HepG2 (cell line): ENCODE results near the gene OR52B2. TPM values are rescaled to one million over a fixed set of nuclear protein-coding genes. Genes with fewer than 3 reads are reported as not detected.

Experiments
- ATAC-seq: fragments of 200-7000 bp; cut with Tn5 transposase; 3 replicates; pipeline ENCODE4 v1.9.1; 2020; ENCODE audit warnings: mild to moderate bottlenecking, moderate library complexity
- BruUV-seq: library from RNA; stranded (reverse); fragments of 400-500 nt; replicated peaks from 2 replicates; lab custom pipeline; 2021; lab: Mats Ljungman, UMichigan
- CTCF ChIA-PET: fragments of 300-600 bp; formaldehyde crosslinking; extraction: SDS; loops from one replicate; lab custom pipeline; 2021; ENCODE audit warnings: low total read pairs, inconsistent platforms, low intra/inter-chr PET ratio; lab: Yijun Ruan, JAX
- POLR2A ChIA-PET: fragments of 350-600 bp; sonication (Branson Sonifier 250); formaldehyde crosslinking; loops from one replicate; lab custom pipeline; 2020; ENCODE audit warnings: antibody characterized with exemption, inconsistent platforms; lab: Yijun Ruan, JAX
- DNase-seq: peaks from one replicate; pipeline ENCODE4 v3.0.0-alpha.2; 2015; ENCODE audit warnings: low spot score
- FAIRE-seq: peaks from 3 replicates; lab custom pipeline; 2011; peaks lifted over from hg19 to GRCh38; lab: Jason Lieb, UNC
- H2AFZ ChIP-seq: one replicate; pipeline ENCODE4 v1.6.1; 2011; ENCODE audit warnings: low read length, inconsistent platforms
- H3K27ac ChIP-seq: fragments of 300-600 bp; 3 replicates; pipeline ENCODE4 v1.8.0; 2011; ENCODE audit warnings: mixed run types, mild to moderate bottlenecking, mixed read lengths, low read length, inconsistent platforms; ENCODE audit not compliant: insufficient read depth; ENCODE audit errors: extremely low read length
- H3K27me3 ChIP-seq, 2 experiments: fragments of 200-600 bp in 1 of 2; 2 replicates in 1 of 2; 3 replicates in 1 of 2; pipeline versions ENCODE4 v1.6.0 to v1.8.0; 2011; ENCODE audit warnings: low read length in 2 of 2, mild to moderate bottlenecking in 2 of 2, moderate library complexity in 2 of 2, inconsistent platforms in 1 of 2; ENCODE audit not compliant: insufficient read depth in 2 of 2, control insufficient read depth in 1 of 2
- H3K36me3 ChIP-seq, 2 experiments: fragments of 200-600 bp in 1 of 2; replicated peaks in 1 of 2; 2 replicates in 1 of 2; 3 replicates in 1 of 2; pipeline versions ENCODE4 v1.5.1 to v1.8.0; 2011; ENCODE audit warnings: low read length in 2 of 2, inconsistent platforms in 1 of 2; ENCODE audit not compliant: insufficient read depth in 2 of 2, control insufficient read depth in 1 of 2
- H3K4me1 ChIP-seq: 2 replicates; pipeline ENCODE4 v1.5.1; 2012; ENCODE audit warnings: low read length, inconsistent platforms; ENCODE audit not compliant: insufficient read depth
- H3K4me2 ChIP-seq: 2 replicates; pipeline ENCODE4 v1.6.0; 2011; ENCODE audit warnings: low read depth, low read length, inconsistent platforms
- H3K4me3 ChIP-seq, 3 experiments: fragments of 200-600 bp in 1 of 3; sonication (generic), shearing (Covaris generic) in 1 of 3; replicated peaks in 1 of 3; 2 replicates each; pipeline ENCODE4 v1.5.1; 2011 to 2016; ENCODE audit warnings: low read length in 3 of 3, inconsistent platforms in 2 of 3, low read depth in 2 of 3, mild to moderate bottlenecking in 2 of 3, control low read depth in 1 of 3, mixed read lengths in 1 of 3; ENCODE audit not compliant: insufficient read depth in 1 of 3
- H3K79me2 ChIP-seq: one replicate; pipeline ENCODE4 v1.6.1; 2011; ENCODE audit warnings: low read length, inconsistent platforms; ENCODE audit not compliant: insufficient read depth
- H3K9ac ChIP-seq: 2 replicates; pipeline ENCODE4 v1.6.0; 2011; ENCODE audit warnings: mild to moderate bottlenecking, low read depth, low read length, inconsistent platforms; ENCODE audit not compliant: insufficient read depth
- H3K9me3 ChIP-seq: 2 replicates; pipeline ENCODE4 v1.5.1; 2012; ENCODE audit warnings: mild to moderate bottlenecking, low read length
- H4K20me1 ChIP-seq: 2 replicates; pipeline ENCODE4 v1.6.0; 2011; ENCODE audit warnings: inconsistent platforms, mild to moderate bottlenecking, low read length, moderate library complexity; ENCODE audit not compliant: insufficient read depth
- BCL6 ChIP-seq: IDR thresholded peaks from 2 replicates; pipeline ENCODE4 v1.6.1; 2016; ENCODE audit warnings: missing genetic modification reagents, missing compliant biosample characterization
- HNRNPK ChIP-seq: fragments of 200-400 bp; formaldehyde crosslinking; IDR thresholded peaks from 2 replicates; pipeline ENCODE4 v1.6.1; 2018; ENCODE audit warnings: low read length, low read depth, moderate library complexity, mild to moderate bottlenecking; ENCODE audit not compliant: poor library complexity, severe bottlenecking
- KDM3A ChIP-seq: IDR thresholded peaks from 2 replicates; pipeline ENCODE4 v1.6.1; 2018; ENCODE audit warnings: low read depth, missing compliant biosample characterization
- NR1H2 ChIP-seq: sonication (generic); formaldehyde crosslinking; IDR thresholded peaks from 2 replicates; pipeline ENCODE4 v1.8.1; 2022; ENCODE audit warnings: low read depth, missing genetic modification reagents, borderline replicate concordance
- TERF1 ChIP-seq: sonication (generic); formaldehyde crosslinking; IDR thresholded peaks from 2 replicates; pipeline ENCODE4 v1.8.0; 2022; ENCODE audit warnings: mild to moderate bottlenecking, missing genetic modification reagents, moderate library complexity
- TRIM24 ChIP-seq: sonication (generic); formaldehyde crosslinking; IDR thresholded peaks from 2 replicates; pipeline ENCODE4 v1.8.0; 2022; ENCODE audit warnings: mild to moderate bottlenecking, missing genetic modification reagents
- ZEB1 ChIP-seq: IDR thresholded peaks from 2 replicates; pipeline ENCODE4 v1.6.1; 2012; ENCODE audit warnings: mild to moderate bottlenecking, low read depth, inconsistent platforms; ENCODE audit not compliant: insufficient replicate concordance
- ZFP82 ChIP-seq: sonication (generic); formaldehyde crosslinking; IDR thresholded peaks from 2 replicates; pipeline ENCODE4 v1.5.1; 2020; ENCODE audit warnings: mild to moderate bottlenecking, missing genetic modification reagents, borderline replicate concordance
- ZNF207 ChIP-seq: fragments of 450-650 bp; IDR thresholded peaks from 2 replicates; pipeline ENCODE4 v1.6.1; 2016; ENCODE audit warnings: antibody characterized with exemption, borderline replicate concordance
- ZNF326 ChIP-seq: sonication (generic); formaldehyde crosslinking; IDR thresholded peaks from 2 replicates; pipeline ENCODE4 v1.4.0; 2020; ENCODE audit warnings: missing genetic modification reagents, borderline replicate concordance
- ZNF501 ChIP-seq: sonication (generic); formaldehyde crosslinking; IDR thresholded peaks from 2 replicates; pipeline ENCODE4 v1.5.1; 2020; ENCODE audit warnings: mild to moderate bottlenecking, moderate library complexity, missing genetic modification reagents
- ZNF558 ChIP-seq: sonication (generic); formaldehyde crosslinking; IDR thresholded peaks from 2 replicates; pipeline ENCODE4 v1.9.0; 2022; ENCODE audit warnings: mild to moderate bottlenecking, missing genetic modification reagents, borderline replicate concordance
- ZNF598 ChIP-seq: sonication (generic); formaldehyde crosslinking; IDR thresholded peaks from 2 replicates; pipeline ENCODE4 v1.5.1; 2020; ENCODE audit warnings: mild to moderate bottlenecking, missing genetic modification reagents, borderline replicate concordance
- ZNF672 ChIP-seq: sonication (generic); formaldehyde crosslinking; IDR thresholded peaks from 2 replicates; pipeline ENCODE4 v1.8.1; 2022; ENCODE audit warnings: missing genetic modification reagents
- ZNF766 ChIP-seq: sonication (generic); formaldehyde crosslinking; IDR thresholded peaks from 2 replicates; pipeline ENCODE4 v1.5.0; 2020; ENCODE audit warnings: missing genetic modification reagents, borderline replicate concordance
- ZNF772 ChIP-seq: sonication (generic); formaldehyde crosslinking; IDR thresholded peaks from 2 replicates; pipeline ENCODE4 v1.5.0; 2020; ENCODE audit warnings: mild to moderate bottlenecking, missing genetic modification reagents
- ZNF780A ChIP-seq: sonication (generic); formaldehyde crosslinking; IDR thresholded peaks from 2 replicates; pipeline ENCODE4 v1.8.0; 2022; ENCODE audit warnings: mild to moderate bottlenecking, missing genetic modification reagents, moderate library complexity
- WGBS: methylation state at CpG from one replicate; pipeline ENCODE4 v1.1.6; 2017; ENCODE audit warnings: low lambda C conversion rate; 5-methylcytosine and 5-hydroxymethylcytosine counted together
- in situ Hi-C: cut with HindIII; loops from 2 replicates; pipeline ENCODE4 v1.10.0; 2017; ENCODE audit warnings: low pct_unique_long_range_greater_than_20kb; ENCODE audit not compliant: extremely low pct_ligation_motif_present
- intact Hi-C: fragments of 100-400 bp; cut with micrococcal nuclease; formaldehyde crosslinking; loops from one replicate; pipeline ENCODE4 v1.10.0; 2022; ENCODE audit not compliant: unreplicated experiment
- polyA plus RNA-seq, 8 experiments: library from polyadenylated mRNA; depleted of rRNA in 3 of 8; stranded (reverse) in 7 of 8; unstranded in 1 of 8; fragments of >200 nt; fragmentation: Illumina TruSeq in 4 of 8; extraction: Trizol in 4 of 8; gene quantifications; 2 replicates each; pipeline versions ENCODE4 v1.2.1 to v1.2.3, GENCODE V29; 2011 to 2016; ENCODE audit warnings: low read depth in 4 of 8, missing spikeins in 1 of 8, mixed read lengths in 1 of 8; ENCODE audit not compliant: insufficient read depth in 1 of 8
- total RNA-seq, 5 experiments: library from RNA; depleted of rRNA; stranded (reverse); fragments of >200 nt; fragmentation: Illumina TruSeq; extraction: Trizol; gene quantifications; 2 replicates each; pipeline ENCODE4 v1.2.3, GENCODE V29; 2016; ENCODE audit warnings: low read depth in 1 of 5
- TF ChIP-seq, protein P1 (sequence below): sonication (generic); formaldehyde crosslinking; IDR thresholded peaks from 2 replicates; pipeline ENCODE4 v1.5.0; 2020; ENCODE audit warnings: missing genetic modification reagents
- TF ChIP-seq, protein P2 (sequence below): sonication (generic); formaldehyde crosslinking; IDR thresholded peaks from 2 replicates; pipeline ENCODE4 v1.4.0; 2020; ENCODE audit warnings: mild to moderate bottlenecking, missing genetic modification reagents
- TF ChIP-seq, protein P3 (sequence below): IDR thresholded peaks from 2 replicates; pipeline ENCODE4 v1.6.1; 2018; ENCODE audit warnings: missing genetic modification reagents, mild to moderate bottlenecking, missing compliant biosample characterization

The OR52B2 gene
- total and polyA plus RNA-seq, 2 of the 13 experiments (the other 11 are each of a cell fraction or from before 2014, with no cell fraction given) = not detected

DNA sequence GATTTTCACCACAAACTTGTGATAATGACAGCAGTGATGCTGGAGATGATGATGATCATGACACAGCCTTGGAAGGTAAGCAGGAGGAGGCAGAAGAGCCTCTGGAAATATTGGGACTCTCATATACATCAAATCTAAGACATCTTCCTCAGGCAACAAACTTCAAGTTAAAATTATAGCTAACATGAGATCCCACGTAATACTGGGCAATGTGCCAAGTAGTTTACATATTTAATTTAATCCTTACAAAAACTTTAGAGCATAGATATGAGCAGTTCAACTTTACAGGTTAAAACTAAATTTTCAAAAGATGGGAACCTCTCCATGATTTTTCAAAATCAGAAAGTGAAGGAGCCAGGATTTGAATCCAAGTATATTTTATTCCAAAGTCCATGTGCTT, 19.0 kb downstream of the OR52B2 start:
- ATAC-seq = no peak
- CTCF ChIA-PET = no interaction called here
- H3K9me3 ChIP-seq = no peaks in the 10 kb centered on the region
- H3K79me2 ChIP-seq = no peaks in the 10 kb centered on the region
- no peak overlapping the region for H3K4me2 ChIP-seq
- H4K20me1 ChIP-seq = no peaks in the 10 kb centered on the region
- H3K4me3 ChIP-seq = no peak overlapping the region
- no peak for DNase-seq
- in situ Hi-C loops (no loop called here), intact Hi-C loops (no loop called here)
- no peak overlapping the region for H3K9ac ChIP-seq
- TF ChIP-seq TERF1 (no peak), ZFP82 (no peak), ZEB1 (no peak), ZNF558 (CRISPR knock-in tag) (no peak), NR1H2 (CRISPR knock-in tag) (no peak), ZNF326 (CRISPR knock-in tag) (no peak), ZNF672 (CRISPR knock-in tag) (no peak), BCL6 (CRISPR knock-in tag) (no peak), HNRNPK (no peak), TRIM24 (CRISPR knock-in tag) (no peak), ZNF598 (no peak), KDM3A (CRISPR knock-in tag) (no peak), ZNF780A (no peak), ZNF207 (no peak), ZNF766 (CRISPR knock-in tag) (no peak), ZNF501 (no peak), ZNF772 (CRISPR knock-in tag) (no peak)
- TF ChIP-seq, protein P1, sequence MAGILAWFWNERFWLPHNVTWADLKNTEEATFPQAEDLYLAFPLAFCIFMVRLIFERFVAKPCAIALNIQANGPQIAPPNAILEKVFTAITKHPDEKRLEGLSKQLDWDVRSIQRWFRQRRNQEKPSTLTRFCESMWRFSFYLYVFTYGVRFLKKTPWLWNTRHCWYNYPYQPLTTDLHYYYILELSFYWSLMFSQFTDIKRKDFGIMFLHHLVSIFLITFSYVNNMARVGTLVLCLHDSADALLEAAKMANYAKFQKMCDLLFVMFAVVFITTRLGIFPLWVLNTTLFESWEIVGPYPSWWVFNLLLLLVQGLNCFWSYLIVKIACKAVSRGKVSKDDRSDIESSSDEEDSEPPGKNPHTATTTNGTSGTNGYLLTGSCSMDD = no peak
- TF ChIP-seq, protein P2, sequence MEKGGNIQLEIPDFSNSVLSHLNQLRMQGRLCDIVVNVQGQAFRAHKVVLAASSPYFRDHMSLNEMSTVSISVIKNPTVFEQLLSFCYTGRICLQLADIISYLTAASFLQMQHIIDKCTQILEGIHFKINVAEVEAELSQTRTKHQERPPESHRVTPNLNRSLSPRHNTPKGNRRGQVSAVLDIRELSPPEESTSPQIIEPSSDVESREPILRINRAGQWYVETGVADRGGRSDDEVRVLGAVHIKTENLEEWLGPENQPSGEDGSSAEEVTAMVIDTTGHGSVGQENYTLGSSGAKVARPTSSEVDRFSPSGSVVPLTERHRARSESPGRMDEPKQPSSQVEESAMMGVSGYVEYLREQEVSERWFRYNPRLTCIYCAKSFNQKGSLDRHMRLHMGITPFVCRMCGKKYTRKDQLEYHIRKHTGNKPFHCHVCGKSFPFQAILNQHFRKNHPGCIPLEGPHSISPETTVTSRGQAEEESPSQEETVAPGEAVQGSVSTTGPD (CRISPR knock-in tag) = no peak
- TF ChIP-seq, protein P3, sequence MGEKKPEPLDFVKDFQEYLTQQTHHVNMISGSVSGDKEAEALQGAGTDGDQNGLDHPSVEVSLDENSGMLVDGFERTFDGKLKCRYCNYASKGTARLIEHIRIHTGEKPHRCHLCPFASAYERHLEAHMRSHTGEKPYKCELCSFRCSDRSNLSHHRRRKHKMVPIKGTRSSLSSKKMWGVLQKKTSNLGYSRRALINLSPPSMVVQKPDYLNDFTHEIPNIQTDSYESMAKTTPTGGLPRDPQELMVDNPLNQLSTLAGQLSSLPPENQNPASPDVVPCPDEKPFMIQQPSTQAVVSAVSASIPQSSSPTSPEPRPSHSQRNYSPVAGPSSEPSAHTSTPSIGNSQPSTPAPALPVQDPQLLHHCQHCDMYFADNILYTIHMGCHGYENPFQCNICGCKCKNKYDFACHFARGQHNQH (CRISPR knock-in tag) = no peak
- no peaks in the 10 kb centered on the region for H3K27me3 ChIP-seq
- H3K4me1 ChIP-seq = peaks cover 8% of the 10 kb centered on the region
- BruUV-seq = no TSS peak
- POLR2A ChIA-PET = no interaction called here
- 7% methylated on average over 1 of the region's 1 CpG for WGBS
- no peaks in the 10 kb centered on the region for H3K36me3 ChIP-seq
- FAIRE-seq = no peak
- no peak overlapping the region for H2AFZ ChIP-seq
- no peak overlapping the region for H3K27ac ChIP-seq
